DMS 273 (cell line): ENCODE measurements around the gene CD70.
"Not testable (repeated sequence)": the region's sequence is repeated elsewhere in the genome, so short reads cannot be mapped to it uniquely, and the experiment has no call there.

Experiments used
- DNase-seq: peaks from one replicate; lab custom pipeline; 2025; ENCODE audit not compliant: unreplicated experiment; lab: John Stamatoyannopoulos, UW

The CD70 gene

DNA sequence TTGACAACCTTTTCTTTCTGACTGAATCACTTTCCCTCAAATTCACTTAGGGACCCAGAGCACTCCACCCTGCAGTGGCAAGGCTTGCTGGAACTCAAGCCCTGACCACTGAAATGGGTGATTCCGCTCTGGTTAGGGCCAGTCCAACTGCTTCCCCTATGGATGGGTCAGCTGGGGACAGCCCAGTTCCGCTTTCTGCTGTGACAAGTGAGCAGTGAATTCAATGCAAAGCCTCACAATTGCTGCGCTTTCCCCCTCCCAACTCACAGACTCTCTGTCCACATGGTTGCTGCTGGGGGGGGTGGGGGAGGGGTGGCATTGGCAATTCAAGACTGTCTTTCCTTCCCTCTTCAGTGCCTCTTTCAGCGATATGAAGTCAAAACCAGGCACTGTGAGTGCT is 18.7 kb downstream of the CD70 start:
- no peak for DNase-seq

GRCh38 chr19:6571167-6571566 is 19.8 kb downstream of the CD70 start:
- DNase-seq = no peak

DNA sequence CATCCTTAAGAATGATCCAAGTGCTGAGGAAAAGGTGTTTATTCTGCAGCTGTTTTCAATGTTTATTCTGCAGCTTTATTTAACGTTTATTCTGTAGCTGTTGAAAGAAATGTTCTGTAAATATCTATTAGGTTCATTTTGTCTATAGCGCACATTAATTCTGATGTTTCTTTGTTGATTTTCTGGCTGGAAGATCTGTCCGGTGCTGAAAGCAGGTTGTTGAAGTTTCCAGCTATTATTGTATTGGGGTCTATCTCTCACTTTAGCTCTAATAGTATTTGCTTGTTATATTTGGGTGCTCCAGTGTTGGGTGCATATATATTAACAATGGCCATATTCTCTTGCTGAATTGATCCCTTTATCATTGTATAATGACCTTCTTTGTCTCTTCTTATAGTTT is 20.2 kb downstream of the CD70 start:
- no peak for DNase-seq

- no peak for DNase-seq
These were observed 22.1 kb downstream of the CD70 start for GRCh38 chr19:6568816-6569215.

DNA sequence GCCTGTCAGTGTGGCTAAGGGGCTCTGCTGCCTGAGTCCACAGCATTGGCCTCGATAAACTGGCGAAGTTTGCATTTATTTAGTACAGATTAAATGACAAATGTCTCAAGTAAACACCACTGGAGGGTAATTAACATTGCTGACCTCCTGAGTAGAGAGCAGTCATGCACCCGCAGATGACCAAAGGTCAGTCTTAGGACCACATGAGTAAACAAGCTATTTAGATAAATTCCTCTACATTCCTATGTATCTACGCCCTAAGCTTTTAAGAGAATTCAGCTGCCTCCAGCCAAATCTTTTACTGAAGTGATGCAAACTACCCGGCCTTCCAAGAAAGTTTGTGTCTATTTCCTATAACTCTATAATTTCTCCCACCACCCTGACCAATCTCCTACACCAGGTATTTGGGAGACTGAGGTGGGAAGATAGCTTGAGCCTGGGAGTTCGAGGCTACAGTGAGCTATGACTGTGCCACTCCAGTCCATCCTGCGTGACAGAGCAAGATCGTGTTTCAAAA is 22.9 kb downstream of the CD70 start:
- DNase-seq = no peak

GRCh38 chr19:6566727-6567126 is 24.2 kb downstream of the CD70 start:
- not testable (repeated sequence) for DNase-seq

- DNase-seq = peak; percentile 35
These were observed 26.6 kb downstream of the CD70 start for GRCh38 chr19:6564393-6564792.

GRCh38 chr19:6562437-6562836 is 28.5 kb downstream of the CD70 start:
- DNase-seq = not testable (repeated sequence)

GRCh38 chr19:6556480-6557195 is 34.3 kb downstream of the CD70 start:
- DNase-seq = no peak

GRCh38 chr19:6556043-6556449 is 34.9 kb downstream of the CD70 start:
- DNase-seq = no peak

- DNase-seq = peak; percentile 70
These were observed 39.1 kb downstream of the CD70 start for GRCh38 chr19:6551607-6552450.

GRCh38 chr19:6551091-6551490 is 39.9 kb downstream of the CD70 start:
- no peak for DNase-seq

DNA sequence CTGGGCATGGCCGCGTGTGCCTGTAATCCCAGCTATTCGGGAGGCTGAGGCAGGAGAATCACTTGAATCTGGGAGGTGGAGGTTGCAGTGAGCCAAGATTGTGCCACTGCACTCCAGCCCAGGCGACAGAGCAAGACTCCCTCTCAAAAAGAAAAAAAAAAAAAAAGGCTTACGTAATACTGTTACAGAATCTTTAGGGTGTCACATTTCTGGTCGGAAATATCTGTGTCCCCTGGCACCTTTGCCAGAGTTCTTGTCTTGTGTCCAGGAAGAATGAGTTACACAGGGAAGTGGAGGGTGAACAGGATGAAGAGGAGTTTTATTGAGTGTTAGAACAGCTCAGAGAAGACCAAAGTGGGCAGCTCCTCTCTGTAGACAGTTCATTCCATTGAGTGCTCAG is 40.3 kb downstream of the CD70 start:
- DNase-seq = not testable (repeated sequence)

- DNase-seq = no peak
These were observed 47.0 kb downstream of the CD70 start for GRCh38 chr19:6543866-6544347.

- DNase-seq = no peak
These were observed 49.8 kb downstream of the CD70 start for GRCh38 chr19:6540918-6541689.

GRCh38 chr19:6539514-6539913 is 51.4 kb downstream of the CD70 start:
- DNase-seq = no peak
